ENCODE measurements around the gene MORC3. TPM values are rescaled to one million over a fixed set of nuclear protein-coding genes. Genes with fewer than 3 reads are reported as not detected.
"Not testable (repeated sequence)": the region's sequence is repeated elsewhere in the genome, so short reads cannot be mapped to it uniquely, and the experiment has no call there.

MORC3 gene
- total RNA-seq, 4 donors from 2014 or later, result 31.0 to 54.8 (median 48.4) TPM

- H3K27me3 ChIP-seq, result no peaks in the 10 kb centered on the region
- ATAC-seq, result no peak
- H3K4me3 ChIP-seq, result no peak overlapping the region
- WGBS, 2 donors (ENCODE audit: low coverage in 1 of 2), result 93 to 98% methylated on average over 3 of the region's 6 CpGs
- TF ChIP-seq EP300 (IDR thresholded peaks at IDR 0.05) (no peak), POLR2AphosphoS5 (IDR thresholded peaks at IDR 0.05) (no peak), CTCF (IDR thresholded peaks at IDR 0.05) (no peak), POLR2A (IDR thresholded peaks at IDR 0.05) (no peak)
- no peak overlapping the region for H3K27ac ChIP-seq
- H3K36me3 ChIP-seq, result peaks cover 0 to 43% of the 10 kb centered on the region in 2 donors
- H3K4me1 ChIP-seq, result peaks cover 0 to 8% (median 0%) of the 10 kb centered on the region in 3 donors
- H3K9me3 ChIP-seq, result no peaks in the 10 kb centered on the region
Measured at GRCh38 chr21:36379251-36379650, 59.3 kb downstream of the MORC3 start.

GRCh38 chr21:36381841-36382589 lies 62.0 kb downstream of the MORC3 start:
- Histone ChIP-seq H3K27ac (no peak overlapping the region), H3K9me3 (no peaks in the 10 kb centered on the region), H3K4me1 (peaks cover 0 to 19% (median 0%) of the 10 kb centered on the region in 3 donors), H3K27me3 (no peaks in the 10 kb centered on the region), H3K4me3 (no peak overlapping the region), H3K36me3 (peaks cover 0 to 16% of the 10 kb centered on the region in 2 donors)
- 91 to 97% methylated on average over 7 to 8 of the region's 9 CpGs for WGBS, 2 donors (ENCODE audit: low coverage in 1 of 2)
- no peak for ATAC-seq
- no peak for TF ChIP-seq CTCF (IDR thresholded peaks at IDR 0.05)
- TF ChIP-seq POLR2AphosphoS5 (IDR thresholded peaks at IDR 0.05), result no peak
- TF ChIP-seq EP300 (IDR thresholded peaks at IDR 0.05), result no peak
- TF ChIP-seq POLR2A (IDR thresholded peaks at IDR 0.05), result no peak

GRCh38 chr21:36382722-36383121 lies 62.7 kb downstream of the MORC3 start:
- not testable (repeated sequence) for H3K27ac ChIP-seq, H3K27me3 ChIP-seq, H3K9me3 ChIP-seq, ATAC-seq, H3K4me3 ChIP-seq, H3K36me3 ChIP-seq
- H3K4me1 ChIP-seq, result peaks cover 0 to 15% (median 0%) of the 10 kb centered on the region in 3 donors
- 97% methylated on average over 7 of the region's 10 CpGs; no CpG with 5 or more reads in 1 of the 2 donors for WGBS, 2 donors (ENCODE audit: low coverage in 1 of 2)

GRCh38 chr21:36384885-36385232 lies 64.9 kb downstream of the MORC3 start:
- 21 to 35% methylated on average over 7 to 8 of the region's 8 CpGs for WGBS, 2 donors (ENCODE audit: low coverage in 1 of 2)
- no peaks in the 10 kb centered on the region for H3K27me3 ChIP-seq
- no peak overlapping the region for H3K27ac ChIP-seq
- ATAC-seq, result no peak
- peaks cover 0 to 15% (median 0%) of the 10 kb centered on the region in 3 donors for H3K4me1 ChIP-seq
- no peaks in the 10 kb centered on the region for H3K36me3 ChIP-seq
- peak overlapping the region; percentile 41 to 82 for H3K4me3 ChIP-seq
- TF ChIP-seq POLR2A (IDR thresholded peaks at IDR 0.05) (no peak), CTCF (IDR thresholded peaks at IDR 0.05) (no peak), POLR2AphosphoS5 (IDR thresholded peaks at IDR 0.05) (no peak), EP300 (IDR thresholded peaks at IDR 0.05) (no peak)
- no peaks in the 10 kb centered on the region for H3K9me3 ChIP-seq

GRCh38 chr21:36385233-36386030 lies 65.4 kb downstream of the MORC3 start, which contains the start of gene CHAF1B:
TSS of gene CHAF1B (plus strand) at chr21:36385392. CDS start at chr21:36386137, 745 bp downstream.
- TF ChIP-seq CTCF (IDR thresholded peaks at IDR 0.05), result no peak
- TF ChIP-seq POLR2AphosphoS5 (IDR thresholded peaks at IDR 0.05), result peak; percentile 18
- TF ChIP-seq EP300 (IDR thresholded peaks at IDR 0.05), result no peak
- peak; percentile 16 to 35 for TF ChIP-seq POLR2A (IDR thresholded peaks at IDR 0.05)
- no peaks in the 10 kb centered on the region for H3K9me3 ChIP-seq
- peak within 1 kb of the TSS in 3 of 4 donors; percentile 60 to 79 (median 72) for H3K27ac ChIP-seq
- no peaks in the 10 kb centered on the region for H3K36me3 ChIP-seq
- H3K4me1 ChIP-seq, result peaks cover 0 to 15% (median 0%) of the 10 kb centered on the region in 3 donors
- peak; percentile 95 for ATAC-seq
- 3 to 10% methylated on average over 6 to 8 of the region's 77 CpGs for WGBS, 2 donors (ENCODE audit: low coverage in 1 of 2)
- peak within 1 kb of the TSS; percentile 41 to 82 for H3K4me3 ChIP-seq
- H3K27me3 ChIP-seq, result no peaks in the 10 kb centered on the region
